A549 (cell line): Measurements from ENCODE around the gene MYH14. TPM values are rescaled to one million over a fixed set of nuclear protein-coding genes. Genes with fewer than 3 reads are reported as not detected.

Experiments used
- ATAC-seq, 2 experiments: fragments of 200-7000 bp in 1 of 2; fragments of >200 bp in 1 of 2; cut with Nextera tagmentation in 1 of 2; cut with Tn5 transposase in 1 of 2; 3 replicates each; pipeline versions ENCODE4 v1.8.0 to v1.9.1; 2018 to 2020; ENCODE audit warnings: mild to moderate bottlenecking in 1 of 2, moderate library complexity in 1 of 2
- CTCF ChIA-PET: fragments of 300-600 bp; sonication (Branson Sonifier 250); formaldehyde crosslinking; extraction: SDS; loops from one replicate; lab custom pipeline; 2021; ENCODE audit warnings: antibody characterized with exemption, inconsistent platforms; lab: Yijun Ruan, JAX
- POLR2A ChIA-PET: fragments of 350-600 bp; formaldehyde crosslinking; extraction: SDS; loops from one replicate; lab custom pipeline; 2021; ENCODE audit warnings: antibody characterized with exemption, inconsistent platforms; lab: Yijun Ruan, JAX
- DNase-seq, 2 experiments: peaks; one replicate each; pipeline versions ENCODE4 v3.0.0 to v3.0.0-alpha.2; 2011 to 2016; ENCODE audit warnings: low read depth in 1 of 2, low spot score in 1 of 2
- FAIRE-seq: peaks from 2 replicates; lab custom pipeline; 2011; peaks lifted over from hg19 to GRCh38; lab: Jason Lieb, UNC
- H3K27ac ChIP-seq, 2 experiments: fragments of >200 bp; sonication (Bioruptor Twin); formaldehyde crosslinking; 3 replicates each; pipeline ENCODE4 v1.5.1; 2016 to 2017
- H3K4me1 ChIP-seq: fragments of >200 bp; sonication (Bioruptor Twin); formaldehyde crosslinking; 3 replicates; pipeline ENCODE4 v1.6.1; 2016
- H3K4me2 ChIP-seq: fragments of >200 bp; sonication (Bioruptor Twin); formaldehyde crosslinking; 3 replicates; pipeline ENCODE4 v1.6.1; 2016
- H3K4me3 ChIP-seq: fragments of >200 bp; sonication (Bioruptor Twin); formaldehyde crosslinking; 3 replicates; pipeline ENCODE4 v1.5.1; 2016
- H3K9me3 ChIP-seq: fragments of >200 bp; sonication (Bioruptor Twin); formaldehyde crosslinking; 3 replicates; pipeline ENCODE4 v1.6.1; 2016
- BCL3 ChIP-seq: fragments of >200 bp; sonication (Bioruptor Twin); formaldehyde crosslinking; IDR thresholded peaks from 3 replicates; pipeline ENCODE4 v1.6.1; 2016
- CBX8 ChIP-seq: fragments of 200-600 bp; sonication (generic); IDR thresholded peaks from 2 replicates; pipeline ENCODE4 v1.6.1; 2016
- CHD4 ChIP-seq: fragments of 200-600 bp; sonication (generic); IDR thresholded peaks from 2 replicates; pipeline ENCODE4 v1.6.1; 2016; ENCODE audit warnings: antibody characterized with exemption, mild to moderate bottlenecking, borderline replicate concordance
- EP300 ChIP-seq, 2 experiments: fragments of >200 bp; sonication (Bioruptor Twin); formaldehyde crosslinking; IDR thresholded peaks; 2 replicates in 1 of 2; 3 replicates in 1 of 2; pipeline ENCODE4 v1.6.1; 2016 to 2017
- FOSL2 ChIP-seq, 2 experiments: fragments of 450-650 bp in 1 of 2; fragments of >200 bp in 1 of 2; sonication (Bioruptor Twin) in 1 of 2; formaldehyde crosslinking; IDR thresholded peaks; 2 replicates each; pipeline versions ENCODE4 v1.5.0 to v1.6.1; 2016 to 2020; ENCODE audit warnings: mild to moderate bottlenecking in 1 of 2, moderate library complexity in 1 of 2
- GATA3 ChIP-seq: IDR thresholded peaks from 2 replicates; pipeline ENCODE4 v1.6.1; 2012; ENCODE audit warnings: borderline replicate concordance
- HES2 ChIP-seq: fragments of >200 bp; sonication (Bioruptor Twin); formaldehyde crosslinking; IDR thresholded peaks from 2 replicates; pipeline ENCODE4 v1.6.1; 2016
- HOXA7 ChIP-seq: fragments of 250-450 bp; sonication (Bioruptor Pico); IDR thresholded peaks from 2 replicates; pipeline ENCODE4 v1.5.0; 2020; ENCODE audit warnings: mild to moderate bottlenecking, moderate library complexity
- HOXB5 ChIP-seq: fragments of 250-450 bp; sonication (Bioruptor Pico); IDR thresholded peaks from 2 replicates; pipeline ENCODE4 v1.5.0; 2020; ENCODE audit warnings: mild to moderate bottlenecking, moderate library complexity
- JUN ChIP-seq, 2 experiments: fragments of >200 bp; sonication (Bioruptor Twin); formaldehyde crosslinking; IDR thresholded peaks; 2 replicates in 1 of 2; 3 replicates in 1 of 2; pipeline ENCODE4 v1.6.1; 2016 to 2017
- PBX3 ChIP-seq: IDR thresholded peaks from 2 replicates; pipeline ENCODE4 v1.6.1; 2012
- RAD21 ChIP-seq, 2 experiments: fragments of >200 bp in 1 of 2; sonication (Bioruptor Twin) in 1 of 2; formaldehyde crosslinking in 1 of 2; IDR thresholded peaks in 1 of 2; conservative IDR thresholded peaks in 1 of 2; 2 replicates in 1 of 2; 3 replicates in 1 of 2; pipeline ENCODE4 v1.6.1; 2012 to 2018; ENCODE audit warnings: inconsistent platforms in 1 of 2
- REST ChIP-seq: fragments of 200-600 bp; sonication (generic); IDR thresholded peaks from 2 replicates; pipeline ENCODE4 v1.6.1; 2016; ENCODE audit warnings: antibody characterized with exemption, mild to moderate bottlenecking, moderate library complexity
- TFCP2L1 ChIP-seq: fragments of 250-450 bp; sonication (Bioruptor Pico); IDR thresholded peaks from 2 replicates; pipeline ENCODE4 v1.5.0; 2021; ENCODE audit warnings: mild to moderate bottlenecking
- ZNF302 ChIP-seq: fragments of 250-450 bp; sonication (Bioruptor Pico); IDR thresholded peaks from 2 replicates; pipeline ENCODE4 v1.9.0; 2021; ENCODE audit warnings: inconsistent platforms, mild to moderate bottlenecking, moderate library complexity
- WGBS: methylation state at CpG from one replicate; pipeline ENCODE4 v1.1.6; 2017; ENCODE audit errors: missing lambda C conversion rate; 5-methylcytosine and 5-hydroxymethylcytosine counted together
- polyA plus RNA-seq, 4 experiments: library from polyadenylated mRNA; depleted of rRNA in 3 of 4; stranded (reverse); fragments of >200 nt; fragmentation: RNase III in 1 of 4; extraction: RNeasy Plus Mini Kit Qiagen cat#74134 plus additional on column Dnase treatment in 1 of 4; gene quantifications; 2 replicates in 3 of 4; 3 replicates in 1 of 4; pipeline ENCODE4 v1.2.3, GENCODE V29; 2011 to 2017

The MYH14 gene
- polyA plus RNA-seq, 2 of the 4 experiments (the other 2 are of a cell fraction), result 4.0 to 7.0 TPM

GRCh38 chr19:50192463-50193211, 10.8 kb upstream of the MYH14 start:
- TF ChIP-seq REST (peak; percentile 61; the same call in 1 of the 2 replicates), GATA3 (no peak), CBX8 (no peak), HES2 (no peak), RAD21 (conservative IDR thresholded peaks at IDR 0.05 in 1 of 2, IDR thresholded peaks at IDR 0.05 in 1 of 2) (no peak), HOXB5 (CRISPR knock-in tag) (no peak), BCL3 (no peak), ZNF302 (CRISPR knock-in tag) (no peak)
- TF ChIP-seq, all 56 proteins: peak for 1
- Histone ChIP-seq H3K9me3 (no peaks in the 10 kb centered on the region), H3K4me2 (no peak overlapping the region), H3K27ac (no peak overlapping the region), H3K4me1 (no peaks in the 10 kb centered on the region), H3K4me3 (no peak overlapping the region)
- 60% methylated on average over 13 of the region's 13 CpGs for WGBS
- POLR2A ChIA-PET, result interaction anchor here (0.6 to 1.2 kb wide), 2 partner anchors 133 to 136 kb away, joined by 3 to 10 read pairs; partner anchors contain the start of gene KCNC3
- CTCF ChIA-PET, result interaction anchor here (1.2 to 2.0 kb wide), 4 partner anchors 9 to 112 kb away, joined by 3 to 5 read pairs (median 4); no protein-coding TSS in a partner anchor
- ATAC-seq (peak; percentile 16 to 22; a peak in 2 of 6 replicates), FAIRE-seq (no peak), DNase-seq (no peak)

GRCh38 chr19:50195224-50195623, 8.2 kb upstream of the MYH14 start:
- Histone ChIP-seq H3K4me3 (no peak overlapping the region), H3K4me2 (no peak overlapping the region), H3K9me3 (no peaks in the 10 kb centered on the region), H3K27ac (no peak overlapping the region), H3K4me1 (no peaks in the 10 kb centered on the region)
- TF ChIP-seq CHD4 (no peak), JUN (IDR thresholded peaks at IDR 0.05) (no peak), EP300 (IDR thresholded peaks at IDR 0.05) (no peak), FOSL2 (IDR thresholded peaks at IDR 0.05) (no peak), FOSL2 (CRISPR knock-in tag; IDR thresholded peaks at IDR 0.05) (no peak), HOXA7 (no peak), PBX3 (no peak), TFCP2L1 (no peak)
- ChIA-PET POLR2A (no interaction called here), CTCF (interaction anchor here (0.6 to 1.7 kb wide), 3 partner anchors 9 to 134 kb away, joined by 3 to 10 read pairs (median 3); partner anchors contain the start of gene KCNC3)
- 44% methylated on average over 5 of the region's 5 CpGs for WGBS
- 0 out of 6 replicates have a peak, but pooled peaks of 1 of the 2 experiments have one; percentile 30 for ATAC-seq
- FAIRE-seq, result no peak
- no peak for DNase-seq
